ENCODE data around the gene NKX2-1. TPM values are rescaled to one million over a fixed set of nuclear protein-coding genes. Genes with fewer than 3 reads are reported as not detected.

NKX2-1 gene
- total RNA-seq, 3 donors from 2014 or later (not counting 1 experiment from before 2014, with no cell fraction given): not detected

DNA sequence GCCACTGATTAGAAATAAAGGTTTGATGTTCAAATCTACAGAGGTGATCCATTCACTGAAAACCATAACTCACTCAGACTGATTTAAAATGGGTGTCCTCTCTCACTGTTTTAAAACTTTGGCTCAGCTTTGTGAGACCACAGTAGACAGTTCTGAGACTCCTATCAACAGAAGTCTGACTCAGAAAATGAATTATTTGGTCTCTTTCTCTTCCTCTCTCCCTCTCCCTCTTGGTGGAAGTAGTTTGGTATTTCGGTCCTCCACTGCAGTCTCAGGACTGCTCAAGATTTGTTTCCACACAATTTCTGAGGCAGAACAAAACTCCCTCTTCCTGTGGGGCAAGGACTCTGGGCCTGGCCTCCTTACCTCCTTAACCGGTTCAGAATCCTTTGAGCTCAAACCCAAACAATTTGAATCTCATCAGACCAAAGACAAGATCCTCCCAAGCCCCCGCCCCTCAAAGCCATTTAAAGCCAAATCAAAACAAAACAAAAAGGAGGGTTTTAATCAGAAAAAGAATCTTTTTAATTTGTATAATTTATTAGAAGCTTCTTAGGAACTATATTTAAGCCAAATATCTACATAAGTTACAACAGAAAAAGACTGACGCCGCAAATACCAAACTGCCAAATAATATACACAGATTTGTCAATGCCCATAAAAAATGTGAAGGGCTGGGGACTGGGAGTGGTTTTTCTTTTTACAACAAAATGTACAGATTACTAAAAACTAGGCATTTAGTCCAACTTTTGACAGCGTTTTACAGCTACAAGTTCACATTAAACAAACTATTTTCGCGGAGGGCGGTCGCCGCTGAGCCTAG is 3.9 kb downstream of the NKX2-1 start:
- Mint-ChIP-seq H3K27me3 (ENCODE audit: low read depth in 2 of 2) (peaks cover 46 to 62% of the 10 kb centered on the region in 2 donors), H3K9me3 (peaks cover 0 to 5% of the 10 kb centered on the region in 2 donors), H3K36me3 (peaks cover 7% of the 10 kb centered on the region), H3K4me3 (no peak overlapping the region), H3K27ac (no peak overlapping the region), H3K4me1 (no peaks in the 10 kb centered on the region)
- H3K27ac ChIP-seq (ENCODE audit: low read length): no peak overlapping the region
- peaks cover 45% of the 10 kb centered on the region for H3K27me3 ChIP-seq (ENCODE audit: control insufficient read depth, insufficient read depth, low read length)
- H3K36me3 ChIP-seq (ENCODE audit: control insufficient read depth, insufficient read depth, low read length): no peaks in the 10 kb centered on the region
- DNase-seq (no peak), ATAC-seq (no peak)
- peaks cover 5% of the 10 kb centered on the region for H3K9me3 ChIP-seq (ENCODE audit: control insufficient read depth, insufficient read depth, low read length)
- 0% methylated on average over 2 of the region's 11 CpGs for WGBS (ENCODE audit: insufficient coverage)
- H3K4me1 ChIP-seq (ENCODE audit: control insufficient read depth, insufficient read depth, low read length): no peaks in the 10 kb centered on the region
- H3K4me3 ChIP-seq (ENCODE audit: low read length): no peak overlapping the region
- intact Hi-C loops (cut with micrococcal nuclease): no loop called here
- TF ChIP-seq, protein P1, sequence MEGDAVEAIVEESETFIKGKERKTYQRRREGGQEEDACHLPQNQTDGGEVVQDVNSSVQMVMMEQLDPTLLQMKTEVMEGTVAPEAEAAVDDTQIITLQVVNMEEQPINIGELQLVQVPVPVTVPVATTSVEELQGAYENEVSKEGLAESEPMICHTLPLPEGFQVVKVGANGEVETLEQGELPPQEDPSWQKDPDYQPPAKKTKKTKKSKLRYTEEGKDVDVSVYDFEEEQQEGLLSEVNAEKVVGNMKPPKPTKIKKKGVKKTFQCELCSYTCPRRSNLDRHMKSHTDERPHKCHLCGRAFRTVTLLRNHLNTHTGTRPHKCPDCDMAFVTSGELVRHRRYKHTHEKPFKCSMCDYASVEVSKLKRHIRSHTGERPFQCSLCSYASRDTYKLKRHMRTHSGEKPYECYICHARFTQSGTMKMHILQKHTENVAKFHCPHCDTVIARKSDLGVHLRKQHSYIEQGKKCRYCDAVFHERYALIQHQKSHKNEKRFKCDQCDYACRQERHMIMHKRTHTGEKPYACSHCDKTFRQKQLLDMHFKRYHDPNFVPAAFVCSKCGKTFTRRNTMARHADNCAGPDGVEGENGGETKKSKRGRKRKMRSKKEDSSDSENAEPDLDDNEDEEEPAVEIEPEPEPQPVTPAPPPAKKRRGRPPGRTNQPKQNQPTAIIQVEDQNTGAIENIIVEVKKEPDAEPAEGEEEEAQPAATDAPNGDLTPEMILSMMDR (IDR thresholded peaks at IDR 0.05): no peak

DNA sequence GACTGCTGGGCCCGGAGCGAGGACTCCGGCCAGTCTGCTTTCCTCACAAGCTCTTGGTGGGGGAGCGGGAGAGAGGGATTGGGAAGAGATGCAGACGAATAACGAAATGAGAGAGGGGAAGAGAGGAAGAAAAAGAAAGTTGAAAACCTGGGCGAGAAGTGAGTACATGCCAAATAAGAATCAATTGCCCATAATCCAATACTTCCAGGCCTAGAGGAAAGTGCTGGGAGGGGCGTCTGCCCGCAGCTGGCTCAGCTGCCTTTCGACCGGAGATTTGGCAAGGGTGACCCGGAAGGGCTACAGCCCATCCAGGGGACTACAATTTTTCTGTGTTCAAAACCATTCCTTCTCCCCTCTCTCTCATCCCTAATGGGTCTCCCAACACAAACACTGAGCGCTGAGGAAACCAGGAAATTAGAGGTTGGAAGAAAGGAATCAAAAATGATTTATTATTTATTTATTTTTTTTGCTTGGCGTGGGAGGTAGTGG is 4.9 kb downstream of the NKX2-1 start:
- H3K4me1 ChIP-seq (ENCODE audit: control insufficient read depth, insufficient read depth, low read length): no peaks in the 10 kb centered on the region
- WGBS (ENCODE audit: insufficient coverage): 5% methylated on average over 12 of the region's 14 CpGs
- H3K27me3 ChIP-seq (ENCODE audit: control insufficient read depth, insufficient read depth, low read length): peaks cover 53% of the 10 kb centered on the region
- H3K27ac ChIP-seq (ENCODE audit: low read length): no peak overlapping the region
- no peaks in the 10 kb centered on the region for H3K36me3 ChIP-seq (ENCODE audit: control insufficient read depth, insufficient read depth, low read length)
- Mint-ChIP-seq H3K27ac (no peak overlapping the region), H3K27me3 (ENCODE audit: low read depth in 2 of 2) (peaks cover 53 to 72% of the 10 kb centered on the region in 2 donors), H3K4me1 (no peaks in the 10 kb centered on the region), H3K4me3 (no peak overlapping the region), H3K36me3 (peaks cover 7% of the 10 kb centered on the region), H3K9me3 (peaks cover 0 to 5% of the 10 kb centered on the region in 2 donors)
- DNase-seq (no peak), ATAC-seq (no peak)
- H3K4me3 ChIP-seq (ENCODE audit: low read length): no peak overlapping the region
- TF ChIP-seq, protein P1 (IDR thresholded peaks at IDR 0.05): no peak
- peaks cover 5% of the 10 kb centered on the region for H3K9me3 ChIP-seq (ENCODE audit: control insufficient read depth, insufficient read depth, low read length)
- intact Hi-C loops (cut with micrococcal nuclease): no loop called here

DNA sequence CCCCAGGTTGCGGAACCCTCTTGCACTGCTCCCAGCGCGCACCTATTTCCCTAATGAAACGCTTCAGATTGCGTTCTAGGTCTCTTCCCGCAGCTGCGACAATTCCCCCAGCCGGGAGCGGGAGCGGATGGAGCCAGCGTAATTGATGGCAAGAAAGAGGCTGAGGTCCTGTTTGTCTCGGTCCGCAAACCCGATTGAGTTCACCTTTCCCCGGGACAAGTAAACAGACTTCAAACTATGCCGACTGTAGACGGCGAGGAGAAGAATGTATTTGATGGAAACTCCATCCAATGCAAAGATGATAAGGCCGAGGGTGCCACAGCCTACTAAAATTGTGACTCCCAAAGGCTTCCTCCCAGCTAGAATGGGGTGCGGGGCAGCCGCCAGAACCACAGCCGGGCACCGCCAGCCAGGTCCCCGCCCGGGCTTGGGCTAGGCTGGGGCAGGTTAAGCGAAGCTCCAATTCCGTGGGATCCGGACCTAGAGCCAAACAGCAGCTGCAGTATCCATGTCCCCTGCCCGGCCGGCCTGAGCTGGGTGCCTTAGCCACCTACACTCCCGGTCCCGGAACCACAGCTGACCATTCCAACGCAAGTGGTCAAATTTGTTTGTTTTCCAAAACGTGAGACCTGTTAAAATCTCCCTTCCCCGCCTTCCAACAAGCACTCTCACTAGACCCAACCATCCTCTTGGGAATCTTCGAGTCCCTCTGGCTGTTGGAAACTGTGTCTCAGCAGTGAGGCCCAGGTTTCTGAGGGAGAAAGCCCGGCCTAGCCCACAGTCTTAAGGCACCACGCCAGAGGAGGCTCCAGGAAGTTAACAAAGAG is 5.5 kb downstream of the NKX2-1 start:
- Mint-ChIP-seq H3K4me3 (no peak overlapping the region), H3K27ac (no peak overlapping the region), H3K36me3 (peaks cover 7% of the 10 kb centered on the region), H3K27me3 (ENCODE audit: low read depth in 2 of 2) (peaks cover 57 to 76% of the 10 kb centered on the region in 2 donors), H3K4me1 (no peaks in the 10 kb centered on the region), H3K9me3 (peaks cover 2 to 5% of the 10 kb centered on the region in 2 donors)
- Histone ChIP-seq H3K4me3 (ENCODE audit: low read length) (no peak overlapping the region), H3K9me3 (ENCODE audit: control insufficient read depth, insufficient read depth, low read length) (peaks cover 5% of the 10 kb centered on the region), H3K27me3 (ENCODE audit: control insufficient read depth, insufficient read depth, low read length) (peaks cover 53% of the 10 kb centered on the region), H3K4me1 (ENCODE audit: control insufficient read depth, insufficient read depth, low read length) (no peaks in the 10 kb centered on the region), H3K27ac (ENCODE audit: low read length) (no peak overlapping the region), H3K36me3 (ENCODE audit: control insufficient read depth, insufficient read depth, low read length) (no peaks in the 10 kb centered on the region)
- intact Hi-C loops (cut with micrococcal nuclease): no loop called here
- DNase-seq: no peak
- 5% methylated on average over 38 of the region's 38 CpGs for WGBS (ENCODE audit: insufficient coverage)
- TF ChIP-seq, protein P1 (IDR thresholded peaks at IDR 0.05): no peak
- ATAC-seq: no peak
